HEK293 (cell line): ENCODE results near the gene APOBEC3G.

ENCODE experiments used
- CTCF ChIA-PET: fragments of 350-600 bp; formaldehyde crosslinking; extraction: SDS; loops from one replicate; lab custom pipeline; 2021; ENCODE audit warnings: antibody characterized with exemption; lab: Yijun Ruan, JAX
- POLR2A ChIA-PET: fragments of 300-600 bp; formaldehyde crosslinking; extraction: SDS; loops from one replicate; lab custom pipeline; 2020; ENCODE audit warnings: antibody characterized with exemption, inconsistent platforms; lab: Yijun Ruan, JAX
- H3K27ac ChIP-seq: fragments of 200-500 bp; sonication (Bioruptor generic); 2 replicates; pipeline ENCODE4 v1.5.1; 2014; ENCODE audit warnings: low read depth, low read length, control low read depth, inconsistent platforms; ENCODE audit errors: extremely low read depth
- H3K36me3 ChIP-seq, 2 experiments: fragments of 200-500 bp in 1 of 2; sonication (Bioruptor generic) in 1 of 2; 1 replicate in 1 of 2; 2 replicates in 1 of 2; pipeline ENCODE4 v1.5.1; 2014 to 2017; ENCODE audit warnings: inconsistent platforms in 2 of 2, low read length in 2 of 2; ENCODE audit not compliant: control insufficient read depth in 2 of 2, insufficient read depth in 1 of 2
- H3K4me1 ChIP-seq: fragments of 200-500 bp; sonication (Bioruptor generic); 2 replicates; pipeline ENCODE4 v1.5.1; 2014; ENCODE audit warnings: mild to moderate bottlenecking, low read length, inconsistent platforms; ENCODE audit not compliant: control insufficient read depth, insufficient read depth
- H3K4me3 ChIP-seq: 2 replicates; pipeline ENCODE4 v1.5.1; 2011; ENCODE audit warnings: low read depth, mild to moderate bottlenecking, control low read depth, low read length, moderate library complexity
- H3K9me3 ChIP-seq: fragments of 200-500 bp; sonication (Bioruptor generic); 2 replicates; pipeline ENCODE4 v1.5.1; 2014; ENCODE audit warnings: low read depth, low read length, inconsistent platforms; ENCODE audit not compliant: control insufficient read depth, insufficient read depth
- GLI4 ChIP-seq: fragments of 450-650 bp; formaldehyde crosslinking; IDR thresholded peaks from 2 replicates; pipeline ENCODE4 v1.5.1; 2016; ENCODE audit warnings: missing biosample characterization, missing genetic modification characterization
- HOXD13 ChIP-seq: sonication (generic); formaldehyde crosslinking; IDR thresholded peaks from 2 replicates; pipeline ENCODE4 v1.8.0; 2022; ENCODE audit warnings: missing genetic modification reagents, borderline replicate concordance
- MYNN ChIP-seq: fragments of 450-650 bp; formaldehyde crosslinking; IDR thresholded peaks from 2 replicates; pipeline ENCODE4 v1.5.1; 2016; ENCODE audit warnings: missing biosample characterization, missing genetic modification characterization, borderline replicate concordance
- OVOL3 ChIP-seq: fragments of 450-650 bp; formaldehyde crosslinking; IDR thresholded peaks from 2 replicates; pipeline ENCODE4 v1.5.1; 2016; ENCODE audit warnings: missing biosample characterization, missing genetic modification characterization
- PATZ1 ChIP-seq: fragments of 450-650 bp; formaldehyde crosslinking; IDR thresholded peaks from 2 replicates; pipeline ENCODE4 v1.5.1; 2016; ENCODE audit warnings: missing biosample characterization, missing genetic modification characterization
- PRDM1 ChIP-seq: fragments of 450-650 bp; formaldehyde crosslinking; IDR thresholded peaks from 2 replicates; pipeline ENCODE4; 2016; ENCODE audit warnings: missing biosample characterization, missing genetic modification characterization
- REPIN1 ChIP-seq: fragments of 450-650 bp; formaldehyde crosslinking; IDR thresholded peaks from 2 replicates; pipeline ENCODE4 v1.5.1; 2017; ENCODE audit warnings: missing biosample characterization, missing genetic modification characterization, low read depth
- SETDB1 ChIP-seq: IDR thresholded peaks from one replicate; pipeline ENCODE4 v1.6.1; 2017; ENCODE audit warnings: mild to moderate bottlenecking, low read length, moderate library complexity, mixed read lengths; ENCODE audit not compliant: insufficient read length
- ZBTB21 ChIP-seq: fragments of 450-650 bp; formaldehyde crosslinking; IDR thresholded peaks from 2 replicates; pipeline ENCODE4 v1.5.1; 2017; ENCODE audit warnings: missing biosample characterization, missing genetic modification characterization
- ZFHX2 ChIP-seq: fragments of 450-650 bp; formaldehyde crosslinking; conservative IDR thresholded peaks from 2 replicates; pipeline ENCODE4 v1.5.1; 2016; ENCODE audit warnings: missing biosample characterization, missing genetic modification characterization
- ZFP69B ChIP-seq: fragments of 450-650 bp; formaldehyde crosslinking; IDR thresholded peaks from 2 replicates; pipeline ENCODE4 v1.5.1; 2016; ENCODE audit warnings: missing biosample characterization, missing genetic modification characterization
- ZNF2 ChIP-seq: fragments of 450-650 bp; formaldehyde crosslinking; IDR thresholded peaks from 2 replicates; pipeline ENCODE4 v1.5.1; 2016; ENCODE audit warnings: missing biosample characterization, missing genetic modification characterization
- ZNF223 ChIP-seq: fragments of 450-650 bp; formaldehyde crosslinking; IDR thresholded peaks from 2 replicates; pipeline ENCODE4 v1.5.1; 2016; ENCODE audit warnings: missing biosample characterization, missing genetic modification characterization
- ZNF26 ChIP-seq: fragments of 450-650 bp; formaldehyde crosslinking; IDR thresholded peaks from 2 replicates; pipeline ENCODE4 v1.5.1; 2016; ENCODE audit warnings: missing biosample characterization, missing genetic modification characterization
- ZNF513 ChIP-seq: fragments of 450-650 bp; IDR thresholded peaks from 2 replicates; pipeline ENCODE4 v1.5.1; 2018; ENCODE audit warnings: missing biosample characterization, missing genetic modification characterization
- ZNF544 ChIP-seq: fragments of 450-650 bp; formaldehyde crosslinking; IDR thresholded peaks from 2 replicates; pipeline ENCODE4 v1.5.0; 2017; ENCODE audit warnings: missing biosample characterization, missing genetic modification characterization
- ZNF654 ChIP-seq: fragments of 450-650 bp; formaldehyde crosslinking; IDR thresholded peaks from 2 replicates; pipeline ENCODE4 v1.5.1; 2016; ENCODE audit warnings: low read depth, missing biosample characterization, missing genetic modification characterization
- ZNF664 ChIP-seq: fragments of 450-650 bp; formaldehyde crosslinking; IDR thresholded peaks from 2 replicates; pipeline ENCODE4 v1.5.1; 2016; ENCODE audit warnings: missing biosample characterization, missing genetic modification characterization
- ZNF670 ChIP-seq: fragments of 450-650 bp; formaldehyde crosslinking; IDR thresholded peaks from 2 replicates; pipeline ENCODE4 v1.5.1; 2016; ENCODE audit warnings: missing biosample characterization, missing genetic modification characterization, low read depth
- ZNF677 ChIP-seq: fragments of 450-650 bp; IDR thresholded peaks from 2 replicates; pipeline ENCODE4 v1.5.0; 2018; ENCODE audit warnings: missing biosample characterization, mild to moderate bottlenecking, missing genetic modification characterization, moderate library complexity
- ZNF704 ChIP-seq: fragments of 450-650 bp; formaldehyde crosslinking; IDR thresholded peaks from 2 replicates; pipeline ENCODE4 v1.5.1; 2016; ENCODE audit warnings: missing biosample characterization, missing genetic modification characterization
- ZNF768 ChIP-seq: fragments of 450-650 bp; formaldehyde crosslinking; IDR thresholded peaks from 2 replicates; pipeline ENCODE4 v1.5.1; 2018; ENCODE audit warnings: missing biosample characterization, mild to moderate bottlenecking, missing genetic modification characterization
- TF ChIP-seq, protein P1 (sequence below): fragments of 450-650 bp; formaldehyde crosslinking; IDR thresholded peaks from 2 replicates; pipeline ENCODE4 v1.5.1; 2016; ENCODE audit warnings: missing biosample characterization, missing genetic modification characterization
- TF ChIP-seq, protein P2 (sequence below): fragments of 450-650 bp; formaldehyde crosslinking; IDR thresholded peaks from 2 replicates; pipeline ENCODE4 v1.5.1; 2017; ENCODE audit warnings: missing biosample characterization, missing genetic modification characterization

The APOBEC3G gene

DNA sequence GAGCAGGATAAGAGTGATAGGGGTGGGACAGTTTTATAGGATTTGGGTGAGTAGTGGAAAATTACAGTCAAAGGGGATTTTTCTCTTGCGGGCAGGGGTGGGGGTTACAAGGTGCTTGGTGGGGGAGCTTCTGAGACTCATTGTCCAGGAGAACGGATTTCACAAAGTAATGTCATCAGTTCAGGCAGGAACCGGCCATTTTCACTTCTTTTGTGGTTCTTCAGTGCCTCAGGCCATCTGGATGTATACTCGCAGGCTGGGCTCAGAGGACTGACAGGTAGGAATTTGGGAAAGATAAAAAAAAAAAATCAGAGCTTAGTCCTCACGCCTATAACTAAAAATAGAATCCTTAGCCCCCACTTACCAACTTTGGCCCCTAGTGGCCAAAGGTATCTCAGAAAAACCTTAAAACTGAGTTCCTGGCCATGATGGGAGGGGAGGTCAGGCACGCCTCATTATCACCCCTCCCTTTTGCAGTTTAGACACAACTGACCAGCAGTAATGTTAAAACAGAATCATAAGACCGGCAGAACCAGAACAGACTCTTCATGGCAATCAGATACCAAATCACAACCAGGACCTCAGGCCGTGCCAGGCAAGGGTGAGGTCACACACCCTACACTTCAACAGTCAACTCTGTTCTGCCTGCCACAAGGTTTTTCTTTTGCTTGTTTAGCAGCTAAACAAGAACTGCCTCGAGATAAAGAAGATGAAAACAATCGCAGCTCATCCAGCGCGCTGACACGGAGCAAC is 8.9 kb upstream of the APOBEC3G start:
- Histone ChIP-seq H3K4me1 (no peaks in the 10 kb centered on the region), H3K27ac (no peak overlapping the region)
- 0 out of 2 replicates have a peak, but pooled peaks have one; percentile 13 for TF ChIP-seq ZBTB21 (tag by site-specific recombination)
- no peak for TF ChIP-seq ZNF670 (tag by site-specific recombination)
- TF ChIP-seq, protein P1, sequence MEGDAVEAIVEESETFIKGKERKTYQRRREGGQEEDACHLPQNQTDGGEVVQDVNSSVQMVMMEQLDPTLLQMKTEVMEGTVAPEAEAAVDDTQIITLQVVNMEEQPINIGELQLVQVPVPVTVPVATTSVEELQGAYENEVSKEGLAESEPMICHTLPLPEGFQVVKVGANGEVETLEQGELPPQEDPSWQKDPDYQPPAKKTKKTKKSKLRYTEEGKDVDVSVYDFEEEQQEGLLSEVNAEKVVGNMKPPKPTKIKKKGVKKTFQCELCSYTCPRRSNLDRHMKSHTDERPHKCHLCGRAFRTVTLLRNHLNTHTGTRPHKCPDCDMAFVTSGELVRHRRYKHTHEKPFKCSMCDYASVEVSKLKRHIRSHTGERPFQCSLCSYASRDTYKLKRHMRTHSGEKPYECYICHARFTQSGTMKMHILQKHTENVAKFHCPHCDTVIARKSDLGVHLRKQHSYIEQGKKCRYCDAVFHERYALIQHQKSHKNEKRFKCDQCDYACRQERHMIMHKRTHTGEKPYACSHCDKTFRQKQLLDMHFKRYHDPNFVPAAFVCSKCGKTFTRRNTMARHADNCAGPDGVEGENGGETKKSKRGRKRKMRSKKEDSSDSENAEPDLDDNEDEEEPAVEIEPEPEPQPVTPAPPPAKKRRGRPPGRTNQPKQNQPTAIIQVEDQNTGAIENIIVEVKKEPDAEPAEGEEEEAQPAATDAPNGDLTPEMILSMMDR (tag by site-specific recombination): 0 out of 2 replicates have a peak, but pooled peaks have one; percentile 12
- TF ChIP-seq ZNF513 (tag by site-specific recombination): no peak
- TF ChIP-seq ZNF654 (tag by site-specific recombination): no peak
- no peak for TF ChIP-seq MYNN (tag by site-specific recombination)
- TF ChIP-seq ZNF704 (tag by site-specific recombination): no peak
- TF ChIP-seq ZNF223 (tag by site-specific recombination): no peak
- TF ChIP-seq, all 188 proteins: peak for 2
- H3K9me3 ChIP-seq: no peaks in the 10 kb centered on the region
- ChIA-PET CTCF (interaction anchor here (0.6 to 0.9 kb wide), 3 partner anchors 13 to 1745 kb away, joined by 3 to 4 read pairs (median 3); no protein-coding TSS in a partner anchor), POLR2A (no interaction called here)
- no peaks in the 10 kb centered on the region for H3K36me3 ChIP-seq
- H3K4me3 ChIP-seq: no peak overlapping the region

GRCh38 chr22:39070186-39070585 is 6.9 kb upstream of the APOBEC3G start:
- CTCF ChIA-PET: interaction anchor here (1.1 kb wide), 1 partner anchor 48 kb away, joined by 3 read pairs; no protein-coding TSS in a partner anchor
- POLR2A ChIA-PET: no interaction called here
- Histone ChIP-seq H3K4me3 (no peak overlapping the region), H3K36me3 (no peaks in the 10 kb centered on the region), H3K27ac (no peak overlapping the region), H3K4me1 (no peaks in the 10 kb centered on the region), H3K9me3 (no peaks in the 10 kb centered on the region)
- TF ChIP-seq ZNF664 (tag by site-specific recombination): no peak
- no peak for TF ChIP-seq ZNF544 (tag by site-specific recombination)
- no peak for TF ChIP-seq OVOL3 (tag by site-specific recombination)
- no peak for TF ChIP-seq GLI4
- no peak for TF ChIP-seq SETDB1
- TF ChIP-seq ZFP69B (tag by site-specific recombination): no peak
- TF ChIP-seq ZFHX2: no peak
- TF ChIP-seq PRDM1: no peak
- TF ChIP-seq, protein P2, sequence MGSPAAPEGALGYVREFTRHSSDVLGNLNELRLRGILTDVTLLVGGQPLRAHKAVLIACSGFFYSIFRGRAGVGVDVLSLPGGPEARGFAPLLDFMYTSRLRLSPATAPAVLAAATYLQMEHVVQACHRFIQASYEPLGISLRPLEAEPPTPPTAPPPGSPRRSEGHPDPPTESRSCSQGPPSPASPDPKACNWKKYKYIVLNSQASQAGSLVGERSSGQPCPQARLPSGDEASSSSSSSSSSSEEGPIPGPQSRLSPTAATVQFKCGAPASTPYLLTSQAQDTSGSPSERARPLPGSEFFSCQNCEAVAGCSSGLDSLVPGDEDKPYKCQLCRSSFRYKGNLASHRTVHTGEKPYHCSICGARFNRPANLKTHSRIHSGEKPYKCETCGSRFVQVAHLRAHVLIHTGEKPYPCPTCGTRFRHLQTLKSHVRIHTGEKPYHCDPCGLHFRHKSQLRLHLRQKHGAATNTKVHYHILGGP: no peak
- no peak for TF ChIP-seq ZNF2 (tag by site-specific recombination)
- no peak for TF ChIP-seq ZNF670 (tag by site-specific recombination)
- no peak for TF ChIP-seq REPIN1 (tag by site-specific recombination)
- TF ChIP-seq HOXD13 (CRISPR knock-in tag): no peak
- no peak for TF ChIP-seq ZNF677
- TF ChIP-seq ZNF26 (tag by site-specific recombination): no peak
- TF ChIP-seq ZNF768: no peak
- TF ChIP-seq PATZ1: no peak
